Measurements from ENCODE around the gene TBC1D23. TPM values are rescaled to one million over a fixed set of nuclear protein-coding genes. Genes with fewer than 3 reads are reported as not detected.

Gene TBC1D23
- total RNA-seq, 1 experiment from 2014 or later: 45.2 TPM

DNA sequence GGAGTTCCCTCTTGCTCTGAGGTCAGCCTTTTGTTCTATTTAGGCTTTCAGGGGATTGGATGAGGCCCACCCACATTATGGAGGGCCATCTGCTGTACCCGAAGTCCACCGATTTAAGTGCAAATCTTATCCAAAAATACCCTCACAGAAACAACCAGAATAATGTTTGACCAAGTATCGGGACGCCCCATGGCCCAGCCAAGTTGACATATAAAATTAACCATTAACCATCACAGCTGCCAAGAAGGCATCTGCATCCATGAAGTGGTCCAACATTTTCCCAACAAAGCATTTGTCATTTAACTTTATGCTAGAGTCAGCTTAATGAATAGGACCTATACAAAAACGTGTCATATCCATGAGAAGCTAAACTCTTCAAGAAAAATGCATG is 46.2 kb upstream of the TBC1D23 start:
- Mint-ChIP-seq H3K4me1 (ENCODE audit: low read depth, unreplicated experiment) (no peaks in the 10 kb centered on the region), H3K27me3 (ENCODE audit: insufficient read depth, unreplicated experiment) (no peaks in the 10 kb centered on the region), H3K27ac (ENCODE audit: unreplicated experiment) (no peak overlapping the region), H3K4me3 (ENCODE audit: unreplicated experiment) (no peak overlapping the region), H3K9me3 (ENCODE audit: unreplicated experiment) (peaks cover 14% of the 10 kb centered on the region), H3K36me3 (ENCODE audit: insufficient read depth, unreplicated experiment) (no peaks in the 10 kb centered on the region)
- H3K4me3 ChIP-seq (ENCODE audit: low read depth, low read length): no peak overlapping the region
- peaks cover 7% of the 10 kb centered on the region for H3K9me3 ChIP-seq
- BruUV-seq (replicated peaks): no TSS peak
- TF ChIP-seq, protein P1, sequence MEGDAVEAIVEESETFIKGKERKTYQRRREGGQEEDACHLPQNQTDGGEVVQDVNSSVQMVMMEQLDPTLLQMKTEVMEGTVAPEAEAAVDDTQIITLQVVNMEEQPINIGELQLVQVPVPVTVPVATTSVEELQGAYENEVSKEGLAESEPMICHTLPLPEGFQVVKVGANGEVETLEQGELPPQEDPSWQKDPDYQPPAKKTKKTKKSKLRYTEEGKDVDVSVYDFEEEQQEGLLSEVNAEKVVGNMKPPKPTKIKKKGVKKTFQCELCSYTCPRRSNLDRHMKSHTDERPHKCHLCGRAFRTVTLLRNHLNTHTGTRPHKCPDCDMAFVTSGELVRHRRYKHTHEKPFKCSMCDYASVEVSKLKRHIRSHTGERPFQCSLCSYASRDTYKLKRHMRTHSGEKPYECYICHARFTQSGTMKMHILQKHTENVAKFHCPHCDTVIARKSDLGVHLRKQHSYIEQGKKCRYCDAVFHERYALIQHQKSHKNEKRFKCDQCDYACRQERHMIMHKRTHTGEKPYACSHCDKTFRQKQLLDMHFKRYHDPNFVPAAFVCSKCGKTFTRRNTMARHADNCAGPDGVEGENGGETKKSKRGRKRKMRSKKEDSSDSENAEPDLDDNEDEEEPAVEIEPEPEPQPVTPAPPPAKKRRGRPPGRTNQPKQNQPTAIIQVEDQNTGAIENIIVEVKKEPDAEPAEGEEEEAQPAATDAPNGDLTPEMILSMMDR (IDR thresholded peaks at IDR 0.05; ENCODE audit: insufficient read depth in 1 of 2, low read depth in 1 of 2, low read length in 1 of 2, severe bottlenecking in 1 of 2, unreplicated experiment in 1 of 2): no peak
- no peaks in the 10 kb centered on the region for H3K36me3 ChIP-seq (ENCODE audit: control insufficient read depth, insufficient read depth, low read length)
- DNase-seq: no peak
- ChIA-PET POLR2A (no interaction called here), CTCF (no interaction called here)
- H3K27me3 ChIP-seq (replicated peaks; ENCODE audit: control insufficient read depth, insufficient read depth, low read length): no peaks in the 10 kb centered on the region
- no peaks in the 10 kb centered on the region for H3K4me1 ChIP-seq
- intact Hi-C loops (cut with micrococcal nuclease; ENCODE audit: unreplicated experiment): no loop called here

DNA sequence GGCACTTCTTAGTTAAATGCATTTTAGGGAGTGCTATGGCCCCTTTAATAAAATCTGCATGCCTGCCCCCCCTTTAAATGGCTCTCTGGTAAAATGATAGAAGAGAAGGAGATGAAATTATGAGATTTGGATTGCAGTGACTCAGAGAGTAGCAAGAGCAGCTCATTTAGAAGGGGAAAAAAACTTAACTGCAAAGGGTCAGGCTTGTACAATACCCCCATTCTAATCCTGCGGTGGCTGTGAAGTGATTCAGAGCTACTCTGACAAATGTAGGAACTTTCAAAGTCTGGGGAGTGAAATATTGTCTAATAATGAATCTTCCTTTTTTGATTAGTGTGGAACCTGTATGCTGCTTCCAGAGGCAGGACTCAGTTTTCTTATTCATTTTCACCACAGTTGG is 44.1 kb upstream of the TBC1D23 start:
- CTCF ChIA-PET: no interaction called here
- intact Hi-C loops (cut with micrococcal nuclease; ENCODE audit: unreplicated experiment): no loop called here
- Mint-ChIP-seq H3K36me3 (ENCODE audit: insufficient read depth, unreplicated experiment) (no peaks in the 10 kb centered on the region), H3K27ac (ENCODE audit: unreplicated experiment) (no peak overlapping the region), H3K9me3 (ENCODE audit: unreplicated experiment) (peaks cover 14% of the 10 kb centered on the region), H3K4me3 (ENCODE audit: unreplicated experiment) (no peak overlapping the region), H3K4me1 (ENCODE audit: low read depth, unreplicated experiment) (no peaks in the 10 kb centered on the region), H3K27me3 (ENCODE audit: insufficient read depth, unreplicated experiment) (no peaks in the 10 kb centered on the region)
- BruUV-seq (replicated peaks): no TSS peak
- no peak overlapping the region for H3K4me3 ChIP-seq (ENCODE audit: low read depth, low read length)
- H3K27me3 ChIP-seq (replicated peaks; ENCODE audit: control insufficient read depth, insufficient read depth, low read length): no peaks in the 10 kb centered on the region
- DNase-seq: no peak
- H3K4me1 ChIP-seq: no peaks in the 10 kb centered on the region
- peaks cover 12% of the 10 kb centered on the region for H3K9me3 ChIP-seq
- POLR2A ChIA-PET: no interaction called here
- TF ChIP-seq, protein P1 (IDR thresholded peaks at IDR 0.05; ENCODE audit: insufficient read depth in 1 of 2, low read depth in 1 of 2, low read length in 1 of 2, severe bottlenecking in 1 of 2, unreplicated experiment in 1 of 2): no peak
- no peaks in the 10 kb centered on the region for H3K36me3 ChIP-seq (ENCODE audit: control insufficient read depth, insufficient read depth, low read length)

DNA sequence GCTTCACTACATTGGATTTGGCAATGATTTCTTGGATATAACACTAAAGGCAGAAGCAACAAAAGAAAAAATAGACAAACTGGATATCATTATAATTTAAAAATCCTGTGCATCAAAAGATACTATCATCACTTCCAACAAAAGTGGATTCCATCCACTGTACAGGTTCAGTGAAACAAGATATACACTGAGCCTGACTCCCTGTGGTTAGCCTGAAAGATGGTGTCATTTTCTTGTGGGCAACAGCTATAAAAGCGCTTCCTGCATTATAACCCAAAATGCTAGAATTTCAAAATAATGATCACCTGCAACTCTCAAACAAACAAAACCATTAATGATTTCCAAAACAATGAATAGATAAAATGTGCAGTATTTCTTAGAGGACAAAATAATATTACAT is 39.6 kb upstream of the TBC1D23 start:
- no peaks in the 10 kb centered on the region for H3K4me1 Mint-ChIP-seq (ENCODE audit: low read depth, unreplicated experiment)
- H3K27ac Mint-ChIP-seq (ENCODE audit: unreplicated experiment): no peak overlapping the region
- peaks cover 14% of the 10 kb centered on the region for H3K9me3 Mint-ChIP-seq (ENCODE audit: unreplicated experiment)
- no peaks in the 10 kb centered on the region for H3K36me3 Mint-ChIP-seq (ENCODE audit: insufficient read depth, unreplicated experiment)
- DNase-seq: no peak
- Histone ChIP-seq H3K27me3 (replicated peaks; ENCODE audit: control insufficient read depth, insufficient read depth, low read length) (no peaks in the 10 kb centered on the region), H3K36me3 (ENCODE audit: control insufficient read depth, insufficient read depth, low read length) (no peaks in the 10 kb centered on the region), H3K9me3 (peaks cover 12% of the 10 kb centered on the region), H3K4me3 (ENCODE audit: low read depth, low read length) (no peak overlapping the region), H3K4me1 (no peaks in the 10 kb centered on the region)
- BruUV-seq (replicated peaks): no TSS peak
- TF ChIP-seq, protein P1 (IDR thresholded peaks at IDR 0.05; ENCODE audit: insufficient read depth in 1 of 2, low read depth in 1 of 2, low read length in 1 of 2, severe bottlenecking in 1 of 2, unreplicated experiment in 1 of 2): no peak
- H3K27me3 Mint-ChIP-seq (ENCODE audit: insufficient read depth, unreplicated experiment): no peaks in the 10 kb centered on the region
- intact Hi-C loops (cut with micrococcal nuclease; ENCODE audit: unreplicated experiment): no loop called here
- CTCF ChIA-PET: no interaction called here
- POLR2A ChIA-PET: no interaction called here
- no peak overlapping the region for H3K4me3 Mint-ChIP-seq (ENCODE audit: unreplicated experiment)
